Stimulated activated CD4-positive, alpha-beta T cell treated with anti-CD3 and anti-CD28 coated beads, Interleukin-4, amount 100 ng/mL, for 1 hour (primary cell): ENCODE measurements around the gene WFIKKN1.

ENCODE experiments used
- DNase-seq: peaks from one replicate; pipeline ENCODE4 v3.0.0-alpha.2; 2020

Gene WFIKKN1

DNA sequence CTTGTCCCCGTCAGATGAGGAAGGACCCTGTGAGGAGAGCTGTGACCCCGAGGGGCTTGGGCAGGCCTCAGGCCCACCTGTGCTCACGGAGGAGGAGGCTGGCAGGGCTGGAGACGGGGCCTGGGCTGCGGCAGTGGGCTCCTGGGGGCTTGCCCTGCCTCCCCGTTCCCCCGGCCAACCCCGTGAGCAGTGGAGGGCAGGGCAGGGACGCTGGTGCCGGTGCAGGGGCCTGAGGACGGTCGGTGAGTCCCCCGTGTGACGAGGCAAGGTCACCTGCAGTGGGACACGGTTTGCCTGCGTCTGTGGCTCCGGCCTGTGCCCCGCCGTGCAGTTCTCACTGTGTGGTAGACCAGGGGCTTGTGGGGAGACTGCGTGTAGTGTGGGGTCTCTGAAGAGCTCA, 28.8 kb downstream of the WFIKKN1 start:
- no peak for DNase-seq

DNA sequence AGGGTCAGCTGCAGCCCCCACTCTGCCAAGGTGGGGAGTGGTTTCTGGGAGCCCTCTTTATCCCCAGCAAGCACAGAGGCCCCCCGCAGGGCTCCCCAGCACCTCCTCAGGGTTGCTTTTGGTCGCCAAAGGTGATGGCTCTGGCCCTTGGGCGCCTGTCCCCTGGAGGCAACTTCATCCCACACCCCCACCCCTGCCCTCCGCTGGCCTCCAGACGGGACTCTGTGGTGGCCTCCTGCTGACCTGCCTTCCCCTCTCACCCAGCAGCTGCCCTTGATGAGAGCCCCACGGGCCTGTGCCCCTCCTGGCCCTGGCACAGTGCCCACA, 29.3 kb downstream of the WFIKKN1 start:
- no peak for DNase-seq

DNA sequence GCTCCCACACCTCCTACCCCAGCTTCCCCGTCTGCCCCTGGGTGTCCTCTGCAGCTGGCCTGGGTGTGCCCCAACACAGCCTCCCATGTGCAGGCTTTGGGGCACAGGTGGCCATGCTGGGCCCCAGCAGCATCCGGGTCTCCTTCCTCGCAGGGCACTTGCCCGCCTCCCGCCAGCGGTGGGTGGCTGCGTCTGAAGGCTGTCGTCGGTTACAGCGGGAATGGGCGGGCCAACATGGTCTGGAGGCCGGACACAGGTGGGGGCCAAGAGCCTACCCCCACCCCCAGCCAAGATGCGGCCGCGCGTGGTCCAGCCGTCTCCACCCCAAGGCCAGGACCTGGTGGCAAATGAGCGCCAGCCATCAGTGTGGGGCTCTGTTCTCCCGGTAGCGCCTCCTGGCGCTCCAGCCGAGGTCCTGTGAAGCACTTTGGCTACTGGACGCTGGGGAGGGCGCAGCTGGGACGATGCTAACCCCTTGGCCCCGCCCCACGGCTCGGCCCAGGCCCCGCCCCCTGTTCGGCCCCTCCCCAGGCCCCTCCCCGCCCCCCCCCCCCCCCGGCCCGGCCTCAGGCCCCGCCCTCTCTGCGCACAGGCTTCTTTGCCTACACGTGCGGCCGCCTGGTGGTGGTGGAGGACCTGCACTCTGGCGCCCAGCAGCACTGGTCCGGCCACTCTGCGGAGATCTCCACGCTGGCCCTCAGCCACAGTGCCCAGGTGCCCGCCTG, 29.8 kb downstream of the WFIKKN1 start:
- DNase-seq: peak; percentile 72

DNA sequence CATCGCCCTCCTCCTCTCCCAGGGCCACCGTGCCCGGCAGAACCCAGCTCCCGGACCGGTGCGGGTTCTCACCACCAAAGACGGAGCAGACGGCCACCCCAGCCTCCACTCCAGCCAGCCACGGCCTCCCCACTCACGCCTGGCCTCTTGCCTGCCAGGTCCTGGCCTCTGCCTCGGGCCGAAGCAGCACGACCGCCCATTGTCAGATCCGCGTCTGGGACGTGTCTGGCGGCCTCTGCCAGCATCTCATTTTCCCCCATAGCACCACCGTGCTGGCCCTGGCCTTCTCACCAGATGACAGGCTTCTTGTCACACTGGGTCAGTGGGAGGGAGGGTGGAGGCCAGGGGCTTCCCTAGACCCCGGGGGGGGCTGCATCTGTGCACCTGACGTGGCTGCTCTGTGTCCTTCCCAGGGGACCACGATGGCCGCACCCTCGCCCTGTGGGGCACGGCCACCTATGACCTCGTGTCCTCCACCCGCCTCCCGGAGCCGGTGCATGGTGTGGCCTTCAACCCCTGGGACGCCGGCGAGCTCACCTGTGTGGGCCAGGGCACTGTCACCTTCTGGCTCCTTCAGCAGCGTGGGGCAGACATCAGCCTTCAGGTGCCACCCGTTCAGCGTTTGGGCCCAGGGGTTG, 30.5 kb downstream of the WFIKKN1 start:
- no peak for DNase-seq

DNA sequence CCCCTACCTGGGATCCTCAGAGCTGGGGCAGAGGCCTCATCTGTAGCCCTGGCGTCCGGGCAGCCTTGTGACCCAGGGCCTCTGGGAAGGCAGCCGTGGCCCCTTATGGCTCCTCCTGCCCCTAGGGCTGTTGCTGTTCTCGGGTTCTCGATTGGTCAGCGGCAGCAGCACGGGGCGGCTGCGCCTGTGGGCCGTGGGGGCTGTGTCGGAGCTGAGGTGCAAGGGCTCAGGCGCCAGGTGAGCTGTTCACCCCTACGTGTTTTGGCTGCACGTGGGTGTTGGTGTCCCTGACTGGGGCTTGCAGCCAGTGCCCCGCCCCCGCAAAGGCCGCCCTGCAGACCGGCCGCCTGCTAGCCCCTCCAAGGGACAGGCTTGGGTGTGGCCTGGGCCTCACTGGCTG, 31.3 kb downstream of the WFIKKN1 start:
- DNase-seq: no peak

DNA sequence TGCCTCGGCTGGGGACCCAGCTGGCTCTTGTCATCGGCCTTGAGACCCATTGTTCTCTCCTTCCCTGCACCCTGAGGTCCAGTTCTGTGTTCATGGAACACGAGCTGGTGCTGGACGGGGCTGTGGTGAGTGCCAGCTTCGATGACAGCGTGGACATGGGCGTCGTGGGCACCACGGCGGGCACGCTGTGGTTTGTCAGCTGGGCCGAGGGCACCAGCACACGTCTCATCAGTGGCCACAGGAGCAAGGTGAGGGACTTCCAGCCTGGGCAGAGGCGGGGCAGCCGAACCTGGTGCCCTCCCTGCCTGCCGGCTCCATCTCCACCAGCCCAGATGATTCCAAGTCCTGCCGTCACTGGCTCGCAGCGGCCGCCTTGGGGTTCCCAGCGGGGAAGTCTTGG, 31.8 kb downstream of the WFIKKN1 start:
- DNase-seq: no peak

DNA sequence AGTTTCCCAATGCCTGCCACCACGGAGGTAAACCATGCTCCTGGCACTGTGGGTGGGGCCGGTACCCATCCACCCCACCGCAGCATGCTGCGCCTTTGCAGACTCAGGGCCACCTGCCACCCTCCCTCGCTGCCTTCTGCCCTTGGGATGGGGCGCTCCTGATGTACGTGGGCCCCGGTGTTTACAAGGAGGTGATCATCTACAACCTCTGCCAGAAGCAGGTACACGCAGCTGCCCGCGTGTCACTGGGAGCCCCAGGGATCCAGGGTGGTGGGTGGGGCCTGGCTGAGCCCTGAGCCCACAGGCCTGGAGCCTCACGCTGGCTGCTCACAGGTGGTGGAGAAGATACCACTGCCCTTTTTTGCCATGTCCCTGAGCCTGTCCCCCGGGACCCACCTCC, 35.8 kb downstream of the WFIKKN1 start:
- DNase-seq: no peak

DNA sequence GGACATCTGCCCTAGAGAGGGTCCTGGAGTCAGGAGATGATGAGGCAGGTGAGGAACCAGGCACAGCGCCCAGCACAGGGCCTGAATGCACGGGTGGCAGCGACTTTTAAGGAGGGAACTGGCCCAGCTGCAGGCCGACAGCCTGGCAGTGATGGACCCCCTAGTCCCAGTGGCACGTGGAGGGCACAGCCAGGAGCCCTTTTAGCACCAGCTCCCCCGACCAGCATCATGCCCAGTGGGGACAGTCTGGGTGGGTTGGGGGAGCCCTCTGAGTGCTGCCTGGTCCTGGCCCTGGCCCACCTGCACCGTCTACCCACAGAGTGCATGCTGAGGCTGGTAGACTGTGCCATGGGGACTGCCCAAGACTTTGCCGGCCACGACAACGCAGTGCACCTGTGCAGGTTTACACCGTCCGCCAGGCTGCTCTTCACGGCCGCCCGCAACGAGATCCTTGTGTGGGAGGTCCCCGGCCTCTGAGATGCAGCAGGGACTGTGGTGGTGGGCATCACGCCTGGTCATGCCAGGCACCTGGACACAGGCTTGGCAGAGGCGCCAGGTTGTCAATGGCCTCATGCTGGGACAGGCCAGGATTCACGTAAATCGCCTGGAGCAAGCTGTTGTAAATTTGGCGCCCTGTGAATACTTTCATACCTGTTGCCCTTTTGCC, 36.5 kb downstream of the WFIKKN1 start:
- no peak for DNase-seq

DNA sequence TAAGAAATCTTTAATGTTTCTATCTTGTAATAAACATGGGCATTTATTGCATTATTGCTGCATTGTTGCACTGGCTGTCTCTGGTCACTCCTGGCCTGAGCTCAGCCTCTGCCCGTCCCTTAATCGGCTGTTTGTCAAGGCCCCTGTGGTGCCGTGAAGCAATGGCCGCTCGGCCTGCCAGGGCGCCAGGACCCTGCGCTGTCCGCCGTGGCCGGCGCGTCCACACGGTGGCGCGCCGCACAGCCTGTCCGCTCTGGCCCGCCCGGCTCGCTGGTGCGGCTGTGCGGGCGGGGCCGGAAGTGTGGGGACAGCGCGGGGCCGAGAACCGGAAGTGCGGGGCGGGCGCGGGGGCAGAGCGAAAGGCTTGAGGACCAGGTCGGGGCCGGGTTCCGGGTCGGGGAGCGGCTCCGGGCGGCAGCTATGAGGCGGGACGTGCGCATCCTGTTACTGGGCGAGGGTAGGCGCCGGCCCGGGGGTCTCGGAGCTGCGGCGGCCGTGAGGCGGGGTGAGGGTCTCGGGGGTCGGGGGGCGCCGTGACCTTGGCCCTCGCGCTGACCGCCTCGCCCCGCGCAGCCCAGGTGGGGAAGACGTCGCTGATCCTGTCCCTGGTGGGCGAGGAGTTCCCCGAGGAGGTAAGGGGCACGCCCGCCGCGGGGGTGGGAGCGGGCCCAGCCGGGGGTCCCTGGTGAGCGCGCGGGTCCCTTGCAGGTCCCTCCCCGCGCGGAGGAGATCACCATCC, 37.2 kb downstream of the WFIKKN1 start, which contains the start of gene RHOT2:
TSS of gene RHOT2 (plus strand) at position 353 of the 739 bp plus-strand sequence. CDS start at position 421, 68 bp downstream.
- peak; percentile 96 for DNase-seq

DNA sequence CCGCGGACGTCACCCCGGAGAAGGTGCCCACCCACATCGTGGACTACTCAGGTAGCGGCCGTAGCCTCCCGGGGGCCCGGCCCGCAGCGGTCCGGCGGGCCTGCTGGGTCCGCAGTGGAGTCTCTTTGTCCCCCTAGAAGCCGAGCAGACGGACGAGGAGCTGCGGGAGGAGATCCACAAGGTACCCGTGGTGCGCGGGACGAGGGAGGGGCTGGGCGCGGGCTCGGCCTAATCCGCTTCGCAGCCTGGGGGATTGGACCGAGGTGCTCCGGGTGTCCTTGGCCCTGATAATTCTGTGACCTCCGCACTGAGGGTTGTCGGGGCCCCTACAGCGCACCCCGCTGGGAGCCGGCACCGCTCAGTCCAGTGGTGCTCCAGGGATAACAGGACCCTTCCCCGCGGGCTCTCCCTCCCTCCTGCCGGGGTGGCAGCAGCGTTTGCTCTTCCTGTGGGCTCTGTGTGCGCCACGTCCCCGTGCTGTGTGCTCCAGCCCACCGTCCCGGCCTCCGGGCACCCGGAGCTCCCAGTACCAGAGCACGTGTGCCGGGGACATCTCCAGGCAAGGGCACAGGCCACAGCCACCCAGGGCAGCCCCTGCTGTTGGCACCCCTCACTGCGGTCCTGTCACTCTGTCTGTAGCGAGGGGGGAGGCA, 37.9 kb downstream of the WFIKKN1 start:
- DNase-seq: no peak

DNA sequence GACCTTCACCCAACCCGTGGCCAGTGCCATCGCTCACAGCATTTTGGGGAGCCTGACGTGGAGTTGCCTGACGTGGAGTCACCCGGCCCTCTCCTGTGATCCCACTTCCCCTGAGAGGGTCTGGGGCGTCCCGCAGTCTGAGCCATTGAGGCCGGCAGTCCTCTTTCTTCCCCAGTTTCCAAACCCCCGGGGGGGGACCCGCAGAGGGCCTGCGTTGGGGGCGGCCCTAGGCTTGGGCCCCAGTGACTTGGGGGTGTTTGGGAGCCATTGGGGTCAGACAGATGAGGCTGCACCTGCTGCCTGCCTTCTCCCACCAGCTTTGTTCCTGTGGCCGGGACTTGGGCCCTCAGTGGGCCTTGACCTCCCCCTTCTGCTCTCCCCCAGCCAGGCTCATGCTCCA, 38.9 kb downstream of the WFIKKN1 start:
- DNase-seq: no peak

DNA sequence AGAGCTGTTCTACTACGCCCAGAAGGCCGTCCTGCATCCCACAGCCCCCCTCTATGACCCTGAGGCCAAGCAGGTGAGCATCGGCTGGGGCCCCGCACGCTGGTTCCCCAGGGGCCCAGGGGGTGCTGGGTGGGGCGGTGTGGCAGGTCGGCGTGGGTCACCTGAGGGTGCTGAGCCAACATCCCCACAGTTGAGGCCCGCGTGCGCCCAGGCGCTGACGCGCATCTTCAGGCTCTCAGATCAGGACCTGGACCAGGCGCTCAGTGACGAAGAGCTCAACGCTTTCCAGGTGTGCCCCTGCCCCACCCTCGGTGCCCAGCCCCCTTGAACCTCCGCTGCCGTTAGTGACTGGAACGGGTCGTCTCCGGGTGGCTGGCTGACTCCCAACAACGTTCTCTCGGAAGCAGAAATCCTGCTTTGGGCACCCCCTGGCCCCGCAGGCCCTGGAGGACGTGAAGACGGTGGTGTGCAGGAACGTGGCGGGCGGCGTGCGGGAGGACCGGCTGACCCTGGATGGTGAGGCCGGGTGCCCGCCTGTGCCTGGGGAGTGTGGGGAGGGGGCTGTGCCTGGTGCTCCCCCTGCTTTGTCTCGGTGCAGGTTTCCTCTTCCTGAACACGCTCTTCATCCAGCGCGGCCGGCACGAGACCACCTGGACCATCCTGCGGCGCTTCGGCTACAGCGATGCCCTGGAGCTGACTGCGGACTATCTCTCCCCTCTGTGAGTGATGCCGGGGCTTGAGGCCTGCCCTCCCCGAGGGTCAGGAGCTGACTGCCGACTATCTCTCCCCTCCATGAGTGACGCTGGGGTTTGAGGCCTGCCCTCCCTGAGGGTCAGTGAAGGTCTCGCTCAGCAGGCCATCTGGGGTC, 39.9 kb downstream of the WFIKKN1 start:
- no peak for DNase-seq

DNA sequence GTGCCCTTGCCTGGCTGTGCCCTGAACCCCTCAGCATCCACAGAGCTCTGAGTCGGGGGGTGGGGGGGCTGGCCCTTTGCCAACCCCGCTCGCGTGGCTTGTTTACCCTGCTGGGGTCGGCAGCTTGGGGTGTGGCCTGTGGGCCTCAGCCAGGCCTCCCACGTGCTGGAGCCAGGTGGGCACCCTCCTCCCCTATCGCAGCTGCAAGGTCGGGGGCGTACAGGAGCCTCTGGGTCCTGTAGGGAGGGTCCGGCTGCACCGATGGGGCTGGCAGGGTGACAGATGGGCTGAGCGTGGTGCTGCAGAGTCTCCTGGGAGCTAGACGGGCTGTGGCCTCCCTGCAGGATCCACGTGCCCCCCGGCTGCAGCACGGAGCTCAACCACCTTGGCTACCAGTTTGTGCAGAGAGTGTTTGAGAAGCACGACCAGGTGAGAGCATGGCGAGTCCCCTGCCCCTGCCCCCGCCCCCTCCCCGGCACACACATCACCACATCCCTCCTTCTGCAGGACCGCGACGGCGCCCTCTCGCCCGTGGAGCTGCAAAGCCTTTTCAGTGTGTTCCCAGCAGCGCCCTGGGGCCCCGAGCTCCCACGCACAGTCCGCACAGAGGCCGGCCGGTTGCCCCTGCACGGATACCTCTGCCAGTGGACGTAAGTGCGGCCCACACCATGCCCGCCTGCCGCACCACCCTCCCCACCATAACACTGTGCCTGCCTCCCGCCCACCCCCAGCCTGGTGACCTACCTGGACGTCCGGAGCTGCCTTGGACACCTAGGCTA, 40.8 kb downstream of the WFIKKN1 start:
- no peak for DNase-seq

DNA sequence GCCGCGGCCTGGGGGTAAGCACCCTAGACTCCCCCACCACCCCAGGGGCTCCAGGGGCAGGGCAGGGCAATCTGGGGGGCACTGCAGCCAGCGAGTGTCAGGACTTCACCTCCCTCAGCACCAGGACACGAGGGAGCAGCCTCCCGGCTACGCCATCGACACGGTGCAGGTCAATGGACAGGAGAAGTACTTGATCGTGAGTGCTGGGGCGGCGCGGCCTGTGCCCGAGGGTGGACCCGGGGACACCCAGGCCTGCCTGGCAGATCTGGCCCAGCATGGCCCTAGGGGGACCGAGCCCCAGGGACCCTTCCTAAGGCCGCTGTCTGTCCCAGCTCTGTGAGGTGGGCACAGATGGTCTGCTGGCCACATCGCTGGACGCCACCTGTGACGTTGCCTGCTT, 41.6 kb downstream of the WFIKKN1 start:
- no peak for DNase-seq

DNA sequence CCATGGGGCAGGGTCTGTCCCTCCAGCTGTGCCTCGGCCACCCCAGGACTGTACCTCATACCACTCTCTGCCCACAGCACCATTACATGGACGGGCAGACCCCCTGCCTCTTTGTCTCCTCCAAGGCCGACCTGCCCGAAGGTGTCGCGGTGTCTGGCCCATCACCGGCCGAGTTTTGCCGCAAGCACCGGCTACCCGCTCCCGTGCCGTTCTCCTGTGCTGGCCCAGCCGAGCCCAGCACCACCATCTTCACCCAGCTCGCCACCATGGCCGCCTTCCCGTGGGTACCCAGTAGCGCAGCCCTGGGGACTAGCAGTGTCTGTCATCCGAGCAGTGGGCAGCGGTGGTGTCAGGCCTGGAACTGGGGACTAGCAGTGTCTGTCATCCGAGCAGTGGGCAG, 42.1 kb downstream of the WFIKKN1 start:
- no peak for DNase-seq

DNA sequence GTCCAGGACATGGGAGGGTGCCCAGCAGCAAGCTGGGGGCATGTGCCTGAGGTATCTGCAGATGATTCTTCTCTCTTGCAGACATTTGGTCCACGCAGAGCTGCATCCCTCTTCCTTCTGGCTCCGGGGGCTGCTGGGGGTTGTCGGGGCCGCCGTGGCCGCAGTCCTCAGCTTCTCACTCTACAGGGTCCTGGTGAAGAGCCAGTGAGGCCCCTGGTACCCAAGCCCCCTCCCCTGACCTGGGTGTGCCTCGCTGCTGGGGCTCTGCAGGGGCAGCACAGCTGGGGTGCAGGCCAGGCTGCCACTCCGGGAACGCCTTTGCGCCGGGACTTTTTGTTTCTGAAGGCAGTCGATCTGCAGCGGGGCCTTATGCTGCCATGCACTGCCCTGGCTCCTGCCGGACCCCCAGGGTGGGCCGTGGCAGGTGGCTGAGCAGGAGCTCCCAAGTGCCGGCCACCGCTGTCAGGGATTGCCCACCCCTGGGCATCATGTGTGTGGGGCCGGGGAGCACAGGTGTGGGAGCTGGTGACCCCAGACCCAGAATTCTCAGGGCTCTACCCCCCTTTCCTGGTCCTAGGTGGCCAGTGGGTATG, 42.7 kb downstream of the WFIKKN1 start:
- no peak for DNase-seq

DNA sequence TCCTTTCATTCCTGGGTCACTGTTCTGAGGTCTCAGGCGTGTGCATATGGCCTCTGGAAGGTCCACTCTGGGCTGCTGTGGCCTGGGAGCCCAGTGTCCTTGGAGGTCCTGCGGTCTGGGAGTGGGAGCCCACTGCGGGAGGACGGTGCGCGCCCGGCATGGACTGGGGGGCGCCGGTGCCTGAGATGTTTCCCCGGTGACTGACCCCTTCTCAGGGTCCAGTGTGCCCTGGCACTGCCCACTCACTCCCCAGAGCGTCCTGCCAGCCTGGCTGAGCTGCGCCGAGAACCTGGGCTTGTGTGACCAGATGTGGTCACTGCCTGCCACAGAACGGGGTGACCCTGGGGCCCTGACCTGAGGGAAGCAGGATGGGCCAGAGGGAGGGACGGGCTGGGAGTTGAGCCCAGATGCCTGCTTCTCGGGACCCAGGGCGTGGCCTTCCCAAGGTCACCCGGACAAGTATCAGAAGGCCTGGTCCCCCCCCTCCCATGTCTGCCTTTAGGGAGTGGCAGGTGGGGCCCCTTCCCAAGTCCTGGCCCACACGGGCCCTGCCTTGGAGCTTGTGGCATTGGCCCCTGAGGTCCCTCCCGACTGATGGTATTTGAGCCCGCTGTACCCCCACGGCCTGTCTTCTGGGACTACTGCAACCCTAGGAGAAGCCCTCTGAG, 43.6 kb downstream of the WFIKKN1 start:
- DNase-seq: no peak

DNA sequence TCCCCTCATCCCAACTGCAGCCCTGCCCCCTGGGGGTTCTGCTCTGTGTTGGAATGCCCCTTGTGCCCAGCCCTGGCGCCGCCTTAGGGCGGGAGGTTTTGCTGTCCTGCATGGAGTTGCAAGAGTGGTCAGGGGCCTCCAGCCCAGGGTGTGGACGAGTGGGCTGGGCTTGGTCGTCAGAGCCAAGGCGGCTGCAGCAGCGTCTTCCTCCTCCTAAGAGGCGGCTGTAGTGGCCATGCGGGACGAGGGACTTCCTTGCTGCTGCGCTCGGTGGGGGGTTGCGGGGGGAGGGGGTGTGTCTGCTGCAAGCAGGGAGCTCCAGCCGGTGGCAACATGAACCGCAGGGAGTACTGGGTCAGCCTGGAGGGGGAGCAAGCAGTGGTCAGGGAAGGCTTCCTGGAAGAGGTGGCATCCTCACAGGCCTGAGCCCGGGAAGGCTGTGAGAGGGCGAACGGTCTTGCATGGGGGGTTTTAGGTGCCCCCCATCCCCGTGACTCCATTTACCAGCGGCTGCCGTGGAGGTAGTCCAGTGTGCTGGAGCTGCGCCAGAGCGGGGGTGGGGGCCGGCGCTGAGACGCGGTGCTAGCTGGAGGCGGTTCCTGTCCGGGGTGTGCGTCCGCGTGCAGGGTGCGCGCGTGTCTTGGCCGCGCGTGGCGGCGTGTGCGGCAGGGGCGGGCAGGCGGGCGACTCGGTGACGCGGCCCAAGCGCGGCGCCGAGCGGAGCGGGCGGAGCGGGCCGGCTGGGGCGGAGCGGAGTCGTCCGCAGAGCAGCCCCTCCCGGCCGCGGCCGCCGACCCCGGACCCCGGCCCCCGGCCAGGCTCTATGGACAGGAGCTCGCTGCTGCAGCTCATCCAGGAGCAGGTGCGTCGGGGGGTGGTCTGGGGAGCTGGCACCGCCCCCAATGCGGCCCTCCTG, 44.4 kb downstream of the WFIKKN1 start, which contains the start of gene RHBDL1:
TSS of gene RHBDL1 (plus strand) at position 704 of the 916 bp plus-strand sequence. CDS start at position 824, 120 bp downstream.
- no peak for DNase-seq
